ENCODE results near the gene AMT.

The AMT gene

GRCh38 chr3:49388289-49388820 lies 33.9 kb downstream of the AMT start:
- no peak for DNase-seq (ENCODE audit: low spot score)

- DNase-seq (ENCODE audit: low spot score): no peak
Measured at GRCh38 chr3:49387721-49388120, 34.6 kb downstream of the AMT start.

GRCh38 chr3:49386056-49386756 lies 36.1 kb downstream of the AMT start:
- DNase-seq (ENCODE audit: low spot score): peak; percentile 17

DNA sequence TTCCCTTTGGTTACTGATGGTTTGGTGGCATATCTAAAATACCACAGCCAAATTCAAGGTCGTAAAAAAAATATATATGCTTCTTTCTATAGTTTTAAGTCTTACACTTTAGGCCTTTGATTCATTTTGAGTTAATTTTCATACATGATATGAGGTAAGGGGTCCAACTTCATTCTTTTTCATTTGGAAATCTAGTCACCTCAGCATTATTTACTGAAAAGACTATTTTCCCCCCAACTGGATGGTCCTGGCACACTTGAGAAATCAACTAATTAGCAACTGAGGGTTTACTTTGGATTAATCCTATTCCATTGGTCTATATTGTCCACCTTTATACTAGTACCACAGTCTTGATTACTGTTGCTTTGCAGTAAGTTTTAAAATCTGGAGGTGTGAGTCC lies 36.7 kb downstream of the AMT start:
- no peak for DNase-seq (ENCODE audit: low spot score)

DNA sequence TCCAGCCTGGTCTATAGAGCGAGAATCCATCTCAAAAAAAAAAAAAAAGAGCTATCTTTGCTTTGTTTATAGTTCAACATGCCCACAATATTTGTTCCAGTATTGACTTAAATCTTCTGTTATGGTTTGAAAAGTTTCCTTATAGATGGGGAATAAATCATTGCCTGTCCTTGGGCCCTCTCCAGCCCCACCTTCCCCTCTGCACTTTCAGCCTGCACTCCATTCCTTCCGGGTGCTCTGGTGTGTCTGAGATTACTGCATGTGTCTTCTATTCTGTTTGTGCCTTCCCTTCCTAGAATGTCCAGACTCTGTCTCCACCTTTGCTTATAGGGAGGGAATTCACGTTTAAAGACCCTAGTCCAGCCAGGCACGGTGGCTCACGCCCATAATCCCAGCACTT lies 38.9 kb downstream of the AMT start:
- DNase-seq (ENCODE audit: low spot score): no peak

DNA sequence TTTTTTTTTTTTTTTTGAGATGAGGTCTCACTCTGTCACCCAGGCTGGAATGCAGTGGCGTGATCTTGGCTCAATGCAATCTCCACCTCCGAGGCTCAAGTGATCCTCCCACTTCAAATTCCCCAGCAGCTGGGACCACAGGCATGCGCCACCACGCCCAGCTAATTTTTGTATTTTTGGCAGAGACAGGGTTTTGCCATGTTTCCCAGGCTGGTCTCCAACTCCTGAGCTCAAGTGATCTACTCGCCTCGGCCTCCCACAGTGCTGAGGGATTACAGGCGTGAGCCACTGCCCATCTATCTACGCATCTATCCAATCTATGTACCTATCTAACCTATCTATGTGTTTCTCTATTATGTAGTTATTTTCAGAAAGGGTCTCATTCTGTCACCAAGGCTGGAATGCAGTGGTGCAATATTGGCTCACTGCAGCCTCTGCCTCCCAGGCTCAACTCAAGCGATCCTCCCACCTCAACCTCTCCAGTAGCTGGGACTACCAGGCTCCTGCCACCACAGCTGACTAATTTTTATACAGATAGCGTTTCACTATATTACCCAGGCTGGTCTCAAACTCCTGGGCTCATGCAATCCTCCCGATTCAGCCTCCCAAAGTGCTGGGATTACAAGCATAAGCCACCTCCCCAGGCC lies 43.9 kb downstream of the AMT start:
- no peak for DNase-seq (ENCODE audit: low spot score)

DNA sequence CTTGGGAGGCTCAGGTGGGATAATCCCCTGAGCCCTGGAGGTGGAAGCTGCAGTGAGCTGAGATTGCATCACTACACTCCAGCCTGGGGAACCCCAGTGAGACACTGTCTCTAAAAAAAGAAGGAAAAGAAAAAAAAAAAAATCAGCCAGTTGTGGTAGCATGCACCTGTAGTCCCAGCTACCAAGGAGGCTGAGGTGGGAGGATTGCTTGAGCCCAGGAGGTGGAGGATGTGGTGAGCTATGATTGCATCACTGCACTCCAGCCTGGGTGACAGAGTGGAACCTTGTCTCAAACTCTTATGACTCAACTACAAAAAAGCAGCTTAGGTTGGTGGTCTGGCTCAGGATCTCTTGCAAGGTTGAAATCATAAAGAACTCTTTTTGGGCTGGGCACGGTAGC lies 44.8 kb downstream of the AMT start:
- DNase-seq (ENCODE audit: low spot score): no peak

GRCh38 chr3:49371946-49372345 lies 50.3 kb downstream of the AMT start:
- no peak for DNase-seq (ENCODE audit: low spot score)

- no peak for DNase-seq (ENCODE audit: low spot score)
Measured at GRCh38 chr3:49370585-49371290, 51.5 kb downstream of the AMT start.

Measured in pons (tissue), 1 donor.